HepG2 (cell line): ENCODE results near the gene CDK2AP2. TPM values are rescaled to one million over a fixed set of nuclear protein-coding genes. Genes with fewer than 3 reads are reported as not detected.

Experiments
- DMAP1 ChIP-seq: IDR thresholded peaks from 2 replicates; pipeline ENCODE4 v1.6.1; 2016
- GATAD2A ChIP-seq: IDR thresholded peaks from 2 replicates; pipeline ENCODE4 v1.6.1; 2016
- GTF2F1 ChIP-seq: fragments of 150-350 bp; IDR thresholded peaks from 2 replicates; pipeline ENCODE4 v1.6.1; 2014; ENCODE audit warnings: low read length
- SMAD3 ChIP-seq: sonication (generic); formaldehyde crosslinking; IDR thresholded peaks from 2 replicates; pipeline ENCODE4 v1.4.0; 2020; ENCODE audit warnings: missing genetic modification reagents
- TBP ChIP-seq: sonication (generic); formaldehyde crosslinking; IDR thresholded peaks from 2 replicates; pipeline ENCODE4 v1.5.0; 2020; ENCODE audit warnings: missing genetic modification reagents
- ZBTB7A ChIP-seq: sonication (generic); formaldehyde crosslinking; IDR thresholded peaks from 2 replicates; pipeline ENCODE4 v1.8.0; 2022; ENCODE audit warnings: mild to moderate bottlenecking, missing genetic modification reagents
- ZNF546 ChIP-seq: sonication (generic); formaldehyde crosslinking; conservative IDR thresholded peaks from 2 replicates; pipeline ENCODE4 v1.8.1; 2023; ENCODE audit warnings: mild to moderate bottlenecking, missing genetic modification reagents
- ZNF589 ChIP-seq: sonication (generic); formaldehyde crosslinking; conservative IDR thresholded peaks from 2 replicates; pipeline ENCODE4 v1.8.0; 2022; ENCODE audit warnings: mild to moderate bottlenecking, moderate library complexity, missing genetic modification reagents
- polyA plus RNA-seq, 8 experiments: library from polyadenylated mRNA; depleted of rRNA in 3 of 8; stranded (reverse) in 7 of 8; unstranded in 1 of 8; fragments of >200 nt; fragmentation: Illumina TruSeq in 4 of 8; extraction: Trizol in 4 of 8; gene quantifications; 2 replicates each; pipeline versions ENCODE4 v1.2.1 to v1.2.3, GENCODE V29; 2011 to 2016; ENCODE audit warnings: low read depth in 4 of 8, missing spikeins in 1 of 8, mixed read lengths in 1 of 8; ENCODE audit not compliant: insufficient read depth in 1 of 8
- total RNA-seq, 5 experiments: library from RNA; depleted of rRNA; stranded (reverse); fragments of >200 nt; fragmentation: Illumina TruSeq; extraction: Trizol; gene quantifications; 2 replicates each; pipeline ENCODE4 v1.2.3, GENCODE V29; 2016; ENCODE audit warnings: low read depth in 1 of 5
- TF ChIP-seq, protein P1 (sequence below): sonication (generic); formaldehyde crosslinking; IDR thresholded peaks from 2 replicates; pipeline ENCODE4 v1.8.0; 2022; ENCODE audit warnings: missing genetic modification reagents, mild to moderate bottlenecking, inconsistent platforms, borderline replicate concordance
- TF ChIP-seq, protein P2 (sequence below), 2 experiments: sonication (generic) in 1 of 2; formaldehyde crosslinking in 1 of 2; IDR thresholded peaks; 2 replicates each; pipeline versions ENCODE4 v1.4.0 to v1.6.1; 2016 to 2020; ENCODE audit warnings: borderline replicate concordance in 1 of 2, low read depth in 1 of 2, mild to moderate bottlenecking in 1 of 2, missing genetic modification reagents in 1 of 2
- TF ChIP-seq, protein P3 (sequence below): sonication (generic); formaldehyde crosslinking; IDR thresholded peaks from 2 replicates; pipeline ENCODE4 v1.5.0; 2020; ENCODE audit warnings: missing genetic modification reagents, mild to moderate bottlenecking, borderline replicate concordance
- TF ChIP-seq, protein P4 (sequence below): IDR thresholded peaks from 2 replicates; pipeline ENCODE4 v1.6.1; 2016; ENCODE audit warnings: low read depth, missing genetic modification reagents, missing compliant biosample characterization
- TF ChIP-seq, protein P5 (sequence below): sonication (generic); formaldehyde crosslinking; IDR thresholded peaks from 2 replicates; pipeline ENCODE4 v1.4.0; 2020; ENCODE audit warnings: missing genetic modification reagents

Gene CDK2AP2
- total and polyA plus RNA-seq, 2 of the 13 experiments (the other 11 are each of a cell fraction or from before 2014, with no cell fraction given) = 15.0 to 23.2 TPM

DNA sequence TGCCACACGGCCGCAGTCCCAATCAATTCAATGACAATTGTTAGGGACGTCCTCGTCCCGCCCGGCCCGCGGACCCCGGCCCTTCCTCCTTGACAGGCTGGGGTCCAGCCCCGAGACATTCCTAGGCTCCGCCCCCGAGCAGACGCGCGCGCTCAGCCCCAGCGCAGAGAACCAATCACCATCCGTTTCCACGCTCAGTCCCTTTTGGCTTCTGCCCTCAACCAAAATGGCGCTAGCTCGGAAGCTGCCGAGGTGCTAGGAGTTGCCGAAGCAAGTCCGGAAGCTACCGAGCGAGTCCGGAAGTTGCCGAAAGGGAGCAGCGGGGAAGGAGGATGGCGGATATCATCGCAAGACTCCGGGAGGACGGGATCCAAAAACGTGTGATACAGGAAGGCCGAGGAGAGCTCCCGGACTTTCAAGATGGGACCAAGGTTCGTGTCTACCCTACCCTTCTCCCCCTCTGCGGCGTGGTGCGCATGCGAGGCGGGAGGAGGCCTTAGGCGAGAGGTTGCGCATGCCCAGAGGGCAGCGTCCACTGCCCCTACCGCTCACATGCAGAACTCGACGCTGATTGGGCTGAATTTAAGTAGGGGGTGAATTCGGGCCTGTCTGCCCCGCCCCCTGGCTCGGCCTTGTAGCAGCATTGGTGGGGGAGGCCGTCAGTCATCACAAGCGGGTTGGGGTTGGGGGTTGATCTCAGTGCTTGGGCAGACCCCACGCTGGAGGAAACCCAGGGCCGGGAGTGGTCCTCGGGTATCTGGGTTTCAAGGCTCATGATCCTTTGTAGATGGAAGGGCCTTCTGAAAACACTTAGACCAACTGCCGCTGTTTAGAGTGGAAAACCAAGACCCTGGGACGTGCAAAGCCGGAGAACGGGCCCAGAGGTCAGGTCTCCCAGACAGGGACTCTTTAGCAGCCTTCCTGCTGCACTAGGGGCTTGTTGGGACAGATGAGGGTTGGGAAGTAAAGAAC, 24.8 kb downstream of the CDK2AP2 start, which contains the start of gene AIP (continued):
- TF ChIP-seq, protein P1, sequence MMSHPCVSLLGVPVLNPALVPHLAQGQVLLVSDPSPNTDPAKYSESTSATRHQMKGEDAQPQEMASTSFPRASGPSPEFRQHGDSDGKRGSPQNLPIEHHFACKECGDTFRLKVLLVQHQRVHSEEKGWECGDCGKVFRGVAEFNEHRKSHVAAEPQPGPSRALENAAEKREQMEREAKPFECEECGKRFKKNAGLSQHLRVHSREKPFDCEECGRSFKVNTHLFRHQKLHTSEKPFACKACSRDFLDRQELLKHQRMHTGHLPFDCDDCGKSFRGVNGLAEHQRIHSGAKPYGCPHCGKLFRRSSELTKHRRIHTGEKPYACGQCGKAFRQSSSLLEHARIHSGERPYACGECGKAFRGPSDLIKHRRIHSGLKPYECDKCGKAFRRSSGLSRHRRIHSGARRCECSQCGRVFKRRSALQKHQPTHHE (CRISPR knock-in tag) = peak; percentile 98; the same call in 1 of the 2 replicates
- no peak for TF ChIP-seq GTF2F1
- TF ChIP-seq, protein P2, sequence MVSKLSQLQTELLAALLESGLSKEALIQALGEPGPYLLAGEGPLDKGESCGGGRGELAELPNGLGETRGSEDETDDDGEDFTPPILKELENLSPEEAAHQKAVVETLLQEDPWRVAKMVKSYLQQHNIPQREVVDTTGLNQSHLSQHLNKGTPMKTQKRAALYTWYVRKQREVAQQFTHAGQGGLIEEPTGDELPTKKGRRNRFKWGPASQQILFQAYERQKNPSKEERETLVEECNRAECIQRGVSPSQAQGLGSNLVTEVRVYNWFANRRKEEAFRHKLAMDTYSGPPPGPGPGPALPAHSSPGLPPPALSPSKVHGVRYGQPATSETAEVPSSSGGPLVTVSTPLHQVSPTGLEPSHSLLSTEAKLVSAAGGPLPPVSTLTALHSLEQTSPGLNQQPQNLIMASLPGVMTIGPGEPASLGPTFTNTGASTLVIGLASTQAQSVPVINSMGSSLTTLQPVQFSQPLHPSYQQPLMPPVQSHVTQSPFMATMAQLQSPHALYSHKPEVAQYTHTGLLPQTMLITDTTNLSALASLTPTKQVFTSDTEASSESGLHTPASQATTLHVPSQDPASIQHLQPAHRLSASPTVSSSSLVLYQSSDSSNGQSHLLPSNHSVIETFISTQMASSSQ (IDR thresholded peaks at IDR 0.05; ENCODE audit: low read depth) = no peak
- TF ChIP-seq, protein P2 (CRISPR knock-in tag; IDR thresholded peaks at IDR 0.05; ENCODE audit: borderline replicate concordance) = peak; percentile 68; the same call in 1 of the 2 replicates
- TF ChIP-seq, protein P3, sequence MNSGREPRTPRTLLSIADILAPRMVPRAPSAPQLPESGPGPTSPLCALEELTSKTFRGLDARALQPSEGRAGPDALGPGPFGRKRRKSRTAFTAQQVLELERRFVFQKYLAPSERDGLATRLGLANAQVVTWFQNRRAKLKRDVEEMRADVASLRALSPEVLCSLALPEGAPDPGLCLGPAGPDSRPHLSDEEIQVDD (CRISPR knock-in tag) = peak; percentile 98; the same call in 1 of the 2 replicates
- TF ChIP-seq, protein P4, sequence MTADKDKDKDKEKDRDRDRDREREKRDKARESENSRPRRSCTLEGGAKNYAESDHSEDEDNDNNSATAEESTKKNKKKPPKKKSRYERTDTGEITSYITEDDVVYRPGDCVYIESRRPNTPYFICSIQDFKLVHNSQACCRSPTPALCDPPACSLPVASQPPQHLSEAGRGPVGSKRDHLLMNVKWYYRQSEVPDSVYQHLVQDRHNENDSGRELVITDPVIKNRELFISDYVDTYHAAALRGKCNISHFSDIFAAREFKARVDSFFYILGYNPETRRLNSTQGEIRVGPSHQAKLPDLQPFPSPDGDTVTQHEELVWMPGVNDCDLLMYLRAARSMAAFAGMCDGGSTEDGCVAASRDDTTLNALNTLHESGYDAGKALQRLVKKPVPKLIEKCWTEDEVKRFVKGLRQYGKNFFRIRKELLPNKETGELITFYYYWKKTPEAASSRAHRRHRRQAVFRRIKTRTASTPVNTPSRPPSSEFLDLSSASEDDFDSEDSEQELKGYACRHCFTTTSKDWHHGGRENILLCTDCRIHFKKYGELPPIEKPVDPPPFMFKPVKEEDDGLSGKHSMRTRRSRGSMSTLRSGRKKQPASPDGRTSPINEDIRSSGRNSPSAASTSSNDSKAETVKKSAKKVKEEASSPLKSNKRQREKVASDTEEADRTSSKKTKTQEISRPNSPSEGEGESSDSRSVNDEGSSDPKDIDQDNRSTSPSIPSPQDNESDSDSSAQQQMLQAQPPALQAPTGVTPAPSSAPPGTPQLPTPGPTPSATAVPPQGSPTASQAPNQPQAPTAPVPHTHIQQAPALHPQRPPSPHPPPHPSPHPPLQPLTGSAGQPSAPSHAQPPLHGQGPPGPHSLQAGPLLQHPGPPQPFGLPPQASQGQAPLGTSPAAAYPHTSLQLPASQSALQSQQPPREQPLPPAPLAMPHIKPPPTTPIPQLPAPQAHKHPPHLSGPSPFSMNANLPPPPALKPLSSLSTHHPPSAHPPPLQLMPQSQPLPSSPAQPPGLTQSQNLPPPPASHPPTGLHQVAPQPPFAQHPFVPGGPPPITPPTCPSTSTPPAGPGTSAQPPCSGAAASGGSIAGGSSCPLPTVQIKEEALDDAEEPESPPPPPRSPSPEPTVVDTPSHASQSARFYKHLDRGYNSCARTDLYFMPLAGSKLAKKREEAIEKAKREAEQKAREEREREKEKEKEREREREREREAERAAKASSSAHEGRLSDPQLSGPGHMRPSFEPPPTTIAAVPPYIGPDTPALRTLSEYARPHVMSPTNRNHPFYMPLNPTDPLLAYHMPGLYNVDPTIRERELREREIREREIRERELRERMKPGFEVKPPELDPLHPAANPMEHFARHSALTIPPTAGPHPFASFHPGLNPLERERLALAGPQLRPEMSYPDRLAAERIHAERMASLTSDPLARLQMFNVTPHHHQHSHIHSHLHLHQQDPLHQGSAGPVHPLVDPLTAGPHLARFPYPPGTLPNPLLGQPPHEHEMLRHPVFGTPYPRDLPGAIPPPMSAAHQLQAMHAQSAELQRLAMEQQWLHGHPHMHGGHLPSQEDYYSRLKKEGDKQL = peak; percentile 37; the same call in 1 of the 2 replicates
- peak; percentile 87 for TF ChIP-seq DMAP1 (CRISPR knock-in tag)
- peak; percentile 97 for TF ChIP-seq ZNF546 (CRISPR knock-in tag)
- TF ChIP-seq, protein P5, sequence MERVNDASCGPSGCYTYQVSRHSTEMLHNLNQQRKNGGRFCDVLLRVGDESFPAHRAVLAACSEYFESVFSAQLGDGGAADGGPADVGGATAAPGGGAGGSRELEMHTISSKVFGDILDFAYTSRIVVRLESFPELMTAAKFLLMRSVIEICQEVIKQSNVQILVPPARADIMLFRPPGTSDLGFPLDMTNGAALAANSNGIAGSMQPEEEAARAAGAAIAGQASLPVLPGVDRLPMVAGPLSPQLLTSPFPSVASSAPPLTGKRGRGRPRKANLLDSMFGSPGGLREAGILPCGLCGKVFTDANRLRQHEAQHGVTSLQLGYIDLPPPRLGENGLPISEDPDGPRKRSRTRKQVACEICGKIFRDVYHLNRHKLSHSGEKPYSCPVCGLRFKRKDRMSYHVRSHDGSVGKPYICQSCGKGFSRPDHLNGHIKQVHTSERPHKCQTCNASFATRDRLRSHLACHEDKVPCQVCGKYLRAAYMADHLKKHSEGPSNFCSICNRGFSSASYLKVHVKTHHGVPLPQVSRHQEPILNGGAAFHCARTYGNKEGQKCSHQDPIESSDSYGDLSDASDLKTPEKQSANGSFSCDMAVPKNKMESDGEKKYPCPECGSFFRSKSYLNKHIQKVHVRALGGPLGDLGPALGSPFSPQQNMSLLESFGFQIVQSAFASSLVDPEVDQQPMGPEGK = no peak; the same call in 1 of the 2 replicates
- TF ChIP-seq SMAD3 (CRISPR knock-in tag) = peak; percentile 80
- TF ChIP-seq TBP (CRISPR knock-in tag) = no peak
- peak; percentile 92 for TF ChIP-seq ZNF589 (CRISPR knock-in tag)
- TF ChIP-seq GATAD2A = peak; percentile 59; the same call in 1 of the 2 replicates
- TF ChIP-seq ZBTB7A (CRISPR knock-in tag) = peak; percentile 89
